Suprapubic skin (tissue), 4 donors: ENCODE data around the gene GJB4.

Experiments used
- EP300 ChIP-seq: sonication (generic); formaldehyde crosslinking; IDR thresholded peaks from one replicate; pipeline ENCODE4 v1.6.1; 2017; ENCODE audit warnings: antibody characterized with exemption
- POLR2A ChIP-seq, 2 donors: fragments of 450-650 bp; IDR thresholded peaks; one replicate each; pipeline ENCODE4 v1.6.1; 2017; ENCODE audit warnings: antibody characterized with exemption in 2 of 2, mild to moderate bottlenecking in 2 of 2, moderate library complexity in 2 of 2
- POLR2AphosphoS5 ChIP-seq, 3 donors: sonication (generic); formaldehyde crosslinking; IDR thresholded peaks; one replicate each; pipeline ENCODE4 v1.6.1; 2017; ENCODE audit warnings: antibody characterized with exemption in 3 of 3
- TF ChIP-seq, protein P1 (sequence below), 2 donors: fragments of 200-600 bp in 1 of 2; fragments of 450-650 bp in 1 of 2; sonication (generic) in 1 of 2; IDR thresholded peaks; one replicate each; pipeline ENCODE4 v1.5.1; 2016 to 2019; ENCODE audit warnings: antibody characterized with exemption in 2 of 2, mild to moderate bottlenecking in 1 of 2, moderate library complexity in 1 of 2

DNA sequence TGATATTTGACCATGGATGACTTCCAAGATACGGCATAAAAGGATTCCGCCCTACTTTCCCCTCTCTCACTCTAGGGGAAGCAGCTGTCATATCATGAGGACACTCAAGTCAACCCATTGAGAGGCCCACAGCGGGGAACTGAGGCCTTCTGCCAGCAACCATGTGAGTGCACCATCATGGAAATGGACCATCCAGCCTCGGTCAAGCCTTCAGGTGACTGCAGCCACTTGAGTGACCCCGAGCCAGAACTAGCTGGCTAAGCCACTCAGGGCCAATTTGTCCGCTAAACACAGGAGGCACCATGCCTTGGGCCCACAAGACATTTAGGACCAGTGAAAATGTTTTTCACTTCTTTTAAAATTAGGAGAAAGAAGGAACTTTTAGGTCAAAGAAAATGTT is 15.8 kb upstream of the GJB4 start:
- TF ChIP-seq, protein P1, sequence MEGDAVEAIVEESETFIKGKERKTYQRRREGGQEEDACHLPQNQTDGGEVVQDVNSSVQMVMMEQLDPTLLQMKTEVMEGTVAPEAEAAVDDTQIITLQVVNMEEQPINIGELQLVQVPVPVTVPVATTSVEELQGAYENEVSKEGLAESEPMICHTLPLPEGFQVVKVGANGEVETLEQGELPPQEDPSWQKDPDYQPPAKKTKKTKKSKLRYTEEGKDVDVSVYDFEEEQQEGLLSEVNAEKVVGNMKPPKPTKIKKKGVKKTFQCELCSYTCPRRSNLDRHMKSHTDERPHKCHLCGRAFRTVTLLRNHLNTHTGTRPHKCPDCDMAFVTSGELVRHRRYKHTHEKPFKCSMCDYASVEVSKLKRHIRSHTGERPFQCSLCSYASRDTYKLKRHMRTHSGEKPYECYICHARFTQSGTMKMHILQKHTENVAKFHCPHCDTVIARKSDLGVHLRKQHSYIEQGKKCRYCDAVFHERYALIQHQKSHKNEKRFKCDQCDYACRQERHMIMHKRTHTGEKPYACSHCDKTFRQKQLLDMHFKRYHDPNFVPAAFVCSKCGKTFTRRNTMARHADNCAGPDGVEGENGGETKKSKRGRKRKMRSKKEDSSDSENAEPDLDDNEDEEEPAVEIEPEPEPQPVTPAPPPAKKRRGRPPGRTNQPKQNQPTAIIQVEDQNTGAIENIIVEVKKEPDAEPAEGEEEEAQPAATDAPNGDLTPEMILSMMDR (IDR thresholded peaks at IDR 0.05), result no peak
- TF ChIP-seq EP300 (no peak), POLR2A (IDR thresholded peaks at IDR 0.05) (no peak), POLR2AphosphoS5 (IDR thresholded peaks at IDR 0.05) (no peak)
